GM18519 (cell line): Measurements from ENCODE around the gene KCNT1.

Source experiments
- ATAC-seq: cut with Tn5 transposase; IDR thresholded peaks from one replicate; pipeline ENCODE4 v1.9.1; 2021; ENCODE audit warnings: mild to moderate bottlenecking, moderate library complexity; ENCODE audit not compliant: unreplicated experiment, low FRiP score

The KCNT1 gene

DNA sequence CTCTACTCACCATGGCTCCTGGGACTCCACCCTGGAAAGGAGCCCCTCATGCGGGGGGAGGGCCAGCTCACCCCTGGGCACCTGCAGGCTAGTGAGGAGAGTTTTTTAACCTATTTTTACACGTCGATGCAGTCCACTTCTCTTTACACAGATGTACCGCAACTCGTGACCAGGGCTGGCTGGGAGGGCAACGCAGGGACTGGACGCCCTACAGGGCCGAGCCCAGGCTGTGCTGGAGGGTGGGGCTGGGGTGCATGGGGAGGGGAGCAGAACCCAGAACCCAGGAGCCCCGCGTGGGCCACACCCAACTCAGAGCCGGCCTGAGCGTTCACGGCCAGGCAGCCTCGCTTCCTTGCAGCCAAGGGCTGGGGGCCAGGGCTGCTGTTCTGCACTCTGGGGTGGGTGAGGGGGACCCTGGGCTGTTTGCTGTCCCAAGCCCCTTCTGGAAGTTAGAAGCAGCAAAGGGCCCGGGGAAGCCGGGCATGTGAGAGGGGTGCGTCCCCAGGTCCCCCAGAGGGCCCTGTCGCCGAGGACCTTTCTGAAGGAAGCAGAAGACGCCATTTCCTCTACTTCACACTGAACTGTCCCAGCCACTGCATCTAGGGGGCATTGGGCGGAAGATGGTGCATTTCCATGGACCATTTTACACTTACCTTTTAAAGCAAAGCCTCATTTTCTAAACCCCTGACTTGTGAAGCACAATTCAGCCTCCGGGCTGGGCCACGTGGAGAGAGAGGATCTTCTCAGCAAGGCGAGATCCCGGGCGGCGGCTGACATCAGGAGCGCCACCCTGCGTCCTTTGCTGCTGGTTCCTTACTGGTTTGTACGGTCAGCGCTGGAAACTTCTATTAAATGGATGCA, 90.5 kb downstream of the KCNT1 start:
- ATAC-seq = no peak

DNA sequence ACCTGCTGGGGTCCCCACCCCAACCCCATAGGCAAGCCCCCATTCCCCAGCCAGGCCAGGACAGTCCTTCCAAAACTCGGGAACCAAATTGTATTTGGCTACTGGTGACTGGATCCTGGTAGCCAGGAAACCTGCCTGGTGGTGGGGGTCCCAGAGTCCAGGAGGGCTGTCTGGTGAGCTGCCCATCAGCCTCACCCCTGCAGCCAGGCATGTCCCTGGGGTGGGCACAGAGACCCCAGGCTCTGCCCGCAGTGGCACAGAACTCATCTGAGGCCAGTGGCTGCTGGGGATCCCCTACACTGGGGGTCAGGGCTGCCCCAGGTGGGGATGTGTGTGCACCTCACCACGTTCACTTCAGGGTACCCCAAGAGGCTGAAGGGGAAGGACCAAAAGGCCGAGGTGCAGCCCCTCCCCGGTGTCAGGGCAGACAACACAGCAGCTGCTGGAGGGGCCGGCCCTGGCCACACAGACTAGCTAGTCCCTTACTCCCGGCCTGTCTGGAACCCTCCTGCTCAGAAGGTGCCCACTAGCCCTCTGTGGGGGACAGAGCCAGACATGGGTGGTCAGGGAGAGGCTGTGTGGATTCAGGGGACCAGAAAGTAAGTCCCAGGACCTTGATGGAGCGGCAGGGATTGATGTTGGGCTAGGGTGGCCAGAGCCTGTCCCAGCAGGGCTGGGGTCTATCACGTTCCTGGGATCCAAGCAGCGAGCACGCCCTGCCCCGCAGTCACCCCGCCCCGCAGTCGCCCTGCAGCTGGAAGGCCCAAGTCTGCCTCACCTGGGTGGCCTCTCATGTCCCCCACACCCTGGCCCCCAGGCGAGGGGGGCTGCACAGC, 91.5 kb downstream of the KCNT1 start:
- no peak for ATAC-seq

- no peak for ATAC-seq
These were observed 92.0 kb downstream of the KCNT1 start for GRCh38 chr9:135794057-135794335.

GRCh38 chr9:135794361-135794885, 92.4 kb downstream of the KCNT1 start:
- ATAC-seq = no peak

GRCh38 chr9:135795391-135795790, 93.4 kb downstream of the KCNT1 start:
- no peak for ATAC-seq

GRCh38 chr9:135796784-135797485, 95.0 kb downstream of the KCNT1 start:
- ATAC-seq = no peak

- ATAC-seq = no peak
These were observed 95.7 kb downstream of the KCNT1 start for GRCh38 chr9:135797507-135798262.

GRCh38 chr9:135798263-135798585, 96.2 kb downstream of the KCNT1 start:
- ATAC-seq = no peak

GRCh38 chr9:135799261-135799660, 97.3 kb downstream of the KCNT1 start:
- no peak for ATAC-seq

DNA sequence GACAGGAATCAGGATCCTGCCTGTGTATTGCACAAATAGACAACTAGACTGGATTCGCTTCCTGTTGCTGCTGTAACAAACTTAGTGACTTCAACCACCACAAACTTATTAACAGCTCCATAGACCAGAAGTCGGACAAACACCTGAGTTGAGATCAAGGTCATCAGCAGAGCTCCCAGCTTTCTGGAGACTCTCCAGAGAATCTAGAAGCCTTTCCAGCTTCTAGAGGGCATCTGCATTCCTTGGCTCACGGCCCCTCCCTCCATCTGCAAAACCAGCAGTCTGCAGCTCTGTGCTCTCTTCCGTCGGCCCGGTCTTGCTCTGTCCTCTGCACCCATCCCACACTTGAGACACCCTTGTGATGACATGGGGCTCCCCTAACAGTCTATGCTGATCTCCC, 99.1 kb downstream of the KCNT1 start:
- ATAC-seq = no peak

DNA sequence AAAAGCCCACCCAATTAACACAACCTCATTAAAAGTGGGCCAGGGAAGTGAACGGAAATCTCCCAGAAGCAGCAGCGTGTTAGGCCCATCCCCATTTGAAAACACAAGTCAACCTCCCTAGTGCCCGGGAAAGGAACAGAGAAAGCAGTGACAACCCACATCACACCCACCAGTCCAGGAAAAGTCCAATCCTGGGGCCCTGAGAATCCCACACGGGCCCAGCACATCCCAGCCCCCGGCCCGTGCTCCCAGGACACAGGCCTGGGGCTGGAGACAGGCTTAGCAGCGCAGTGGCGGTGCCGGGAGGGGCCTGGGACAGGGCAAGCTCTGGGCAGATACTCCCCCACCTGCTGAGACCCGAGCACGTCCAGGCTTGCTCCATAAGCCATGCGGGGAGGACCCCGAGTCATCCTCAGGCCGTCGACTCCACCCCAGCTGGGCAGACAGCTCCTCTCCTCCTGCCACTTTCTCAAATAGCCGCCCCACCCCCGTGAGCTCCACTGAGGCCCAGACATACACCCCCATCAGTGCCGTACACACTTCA, 101.0 kb downstream of the KCNT1 start:
- no peak for ATAC-seq

GRCh38 chr9:135803441-135803840, 101.5 kb downstream of the KCNT1 start:
- ATAC-seq = no peak

DNA sequence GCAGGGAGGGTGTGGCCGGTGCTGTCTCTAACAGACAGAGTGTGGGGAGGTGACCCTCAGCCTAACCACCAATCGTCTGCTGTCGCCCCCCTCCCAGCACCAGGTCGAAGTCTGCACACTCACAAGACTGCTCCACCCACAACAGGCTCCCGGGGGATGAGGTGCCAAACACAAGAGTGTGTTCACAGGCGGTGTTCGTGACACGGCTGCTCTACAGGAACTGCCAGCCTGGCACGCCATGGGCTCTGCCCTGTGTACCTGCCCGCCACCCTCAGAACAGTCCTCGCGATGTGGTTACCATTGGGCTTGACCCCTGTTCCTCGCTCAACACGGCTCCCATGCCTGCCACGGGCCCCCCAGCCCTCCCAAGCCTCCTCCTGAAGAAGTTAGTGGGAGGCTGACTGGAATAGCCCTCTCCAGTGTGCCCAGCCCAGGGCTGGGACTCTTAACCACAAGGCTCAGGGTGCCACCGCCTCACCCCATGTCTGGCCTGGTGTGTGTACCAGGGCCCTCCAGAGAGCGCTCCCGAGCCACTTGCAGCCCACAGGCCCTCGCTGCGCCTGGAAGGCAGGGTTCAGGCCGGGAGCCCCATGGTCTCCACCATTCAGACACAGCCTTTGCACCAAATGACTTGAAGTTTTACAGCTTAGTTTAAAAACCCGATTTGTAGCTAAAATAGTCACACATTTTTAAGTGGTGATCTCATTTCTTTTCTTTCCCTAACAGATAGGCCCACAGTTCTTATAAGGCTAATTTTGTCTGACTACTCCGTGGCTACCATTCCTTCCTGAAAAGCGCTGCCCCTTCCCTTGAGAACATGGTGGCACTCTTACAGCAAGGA, 102.8 kb downstream of the KCNT1 start:
- no peak for ATAC-seq

- ATAC-seq = no peak
These were observed 103.5 kb downstream of the KCNT1 start for GRCh38 chr9:135805422-135806022.

DNA sequence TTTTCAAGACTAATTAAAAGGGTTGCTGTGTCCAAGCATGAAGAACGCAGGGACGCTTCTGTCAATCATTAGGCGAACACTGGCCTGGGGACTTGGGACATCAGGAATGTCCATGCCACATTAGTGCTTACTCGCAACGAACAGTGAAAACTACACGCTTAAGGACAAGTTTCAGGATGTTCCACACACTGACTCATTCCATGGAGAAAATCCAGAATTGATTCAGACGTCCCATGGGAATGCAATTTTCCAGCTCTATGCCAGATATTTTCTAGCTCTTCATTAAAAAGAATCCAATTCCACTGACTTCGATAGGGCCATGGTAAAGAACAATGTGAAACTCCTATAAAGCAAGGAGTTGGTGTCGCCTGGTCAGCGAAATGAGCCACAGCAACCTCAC, 107.2 kb downstream of the KCNT1 start:
- no peak for ATAC-seq

GRCh38 chr9:135810806-135811575, 109.0 kb downstream of the KCNT1 start:
- no peak for ATAC-seq

DNA sequence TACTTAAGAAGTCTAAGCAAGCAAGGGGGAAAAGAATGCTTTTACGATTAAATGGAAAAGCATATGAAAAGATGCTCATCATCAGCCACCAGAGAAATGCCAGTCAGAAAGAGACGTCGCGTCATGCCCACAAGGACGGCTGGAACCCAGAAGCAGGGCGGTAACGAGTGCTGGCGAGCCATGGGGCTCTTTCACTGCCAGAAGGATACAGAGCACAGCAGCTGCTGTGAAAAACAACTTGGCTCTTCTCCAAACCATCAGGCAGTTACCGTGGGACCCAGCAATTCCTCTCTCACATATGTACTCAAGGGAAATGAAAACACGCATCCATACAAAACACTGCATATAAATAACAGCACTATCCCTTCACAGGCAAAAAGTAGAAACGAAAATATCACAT, 109.8 kb downstream of the KCNT1 start:
- no peak for ATAC-seq

DNA sequence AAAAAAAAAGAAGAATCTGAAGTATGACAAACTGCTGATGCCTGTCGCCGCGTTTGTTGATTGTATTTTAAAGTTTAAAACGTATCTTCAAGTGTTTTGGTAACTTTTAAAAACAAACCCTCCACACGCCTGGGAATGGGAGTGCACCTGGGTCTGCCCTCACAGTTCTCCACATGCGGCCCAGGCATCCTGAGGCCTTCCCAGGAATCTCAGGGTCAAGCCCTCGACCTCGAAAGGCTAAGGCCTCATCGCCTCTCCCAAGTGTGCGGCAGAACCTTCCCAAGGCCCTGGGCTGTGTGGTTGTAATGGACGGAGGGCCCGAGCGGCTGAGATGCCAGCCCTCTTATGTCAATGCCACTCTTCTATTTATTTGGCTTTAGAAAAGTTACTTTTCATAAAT, 111.0 kb downstream of the KCNT1 start:
- ATAC-seq = no peak
